HCT116 (cell line): Measurements from ENCODE around the gene SEC14L1. TPM values are rescaled to one million over a fixed set of nuclear protein-coding genes. Genes with fewer than 3 reads are reported as not detected.

Source experiments
- ATAC-seq: fragments of 200-7000 bp; cut with Tn5 transposase; 2 replicates; pipeline ENCODE4 v1.9.1; 2020; ENCODE audit warnings: mild to moderate bottlenecking, moderate library complexity
- BruUV-seq: library from RNA; stranded (reverse); fragments of 400-500 nt; replicated peaks from 2 replicates; lab custom pipeline; 2021; lab: Mats Ljungman, UMichigan
- CTCF ChIA-PET: fragments of 300-600 bp; sonication (Branson Sonifier 250); formaldehyde crosslinking; loops from one replicate; lab custom pipeline; 2021; ENCODE audit warnings: antibody characterized with exemption; lab: Charles Lee
- POLR2A ChIA-PET: fragments of 300-600, 350-600 bp; sonication (Branson Sonifier 250); formaldehyde crosslinking; loops from one replicate; lab custom pipeline; 2021; ENCODE audit warnings: antibody characterized with exemption; lab: Charles Lee
- RAD21 ChIA-PET, 2 experiments: fragments of 300-600 bp; sonication (Branson Sonifier 250); formaldehyde crosslinking; loops; one replicate each; lab custom pipeline; 2023; ENCODE audit warnings: low total read pairs in 2 of 2; ENCODE audit not compliant: uncharacterized antibody in 2 of 2, unreplicated experiment in 2 of 2, low non-redundant PET in 1 of 2; lab: Charles Lee
- DNase-seq: peaks from one replicate; pipeline ENCODE4 v3.0.0-alpha.2; 2010; ENCODE audit warnings: low read depth, low spot score
- H2AFZ ChIP-seq: fragments of 200-600 bp; shearing (Covaris generic), sonication (generic); 2 replicates; pipeline ENCODE4 v1.6.1; 2017; ENCODE audit warnings: low read depth, mixed run types, mixed read lengths, antibody characterized with exemption, low read length; ENCODE audit not compliant: poor library complexity, severe bottlenecking
- H3K27ac ChIP-seq: 2 replicates; pipeline ENCODE4 v1.5.1; 2012; ENCODE audit warnings: low read depth, low read length
- H3K27me3 ChIP-seq: fragments of 200-600 bp; sonication (generic); 2 replicates; pipeline ENCODE4 v1.6.1; 2016; ENCODE audit warnings: mixed run types, low read length, mixed read lengths; ENCODE audit not compliant: insufficient read depth
- H3K36me3 ChIP-seq, 2 experiments: fragments of 200-500 bp in 1 of 2; fragments of 200-600 bp in 1 of 2; sonication (Bioruptor generic) in 1 of 2; sonication (generic) in 1 of 2; 2 replicates each; pipeline versions ENCODE4 v1.5.1 to v1.6.1; 2014 to 2016; ENCODE audit warnings: low read length in 2 of 2, inconsistent platforms in 1 of 2, mixed read lengths in 1 of 2, mixed run types in 1 of 2; ENCODE audit not compliant: insufficient read depth in 2 of 2, control insufficient read depth in 1 of 2
- H3K4me1 ChIP-seq, 2 experiments: fragments of 200-600 bp in 1 of 2; sonication (generic) in 1 of 2; 2 replicates each; pipeline versions ENCODE4 v1.5.1 to v1.6.1; 2012 to 2017; ENCODE audit warnings: low read length in 2 of 2, inconsistent platforms in 1 of 2, mild to moderate bottlenecking in 1 of 2, mixed read lengths in 1 of 2, mixed run types in 1 of 2, moderate library complexity in 1 of 2; ENCODE audit not compliant: insufficient read depth in 2 of 2, control insufficient read depth in 1 of 2
- H3K4me2 ChIP-seq: fragments of 200-600 bp; sonication (generic); 2 replicates; pipeline ENCODE4 v1.6.1; 2017; ENCODE audit warnings: mixed run types, low read length, mixed read lengths
- H3K4me3 ChIP-seq, 2 experiments: fragments of 200-600 bp in 1 of 2; sonication (generic) in 1 of 2; replicated peaks in 1 of 2; 2 replicates each; pipeline ENCODE4 v1.5.1; 2011 to 2016; ENCODE audit warnings: low read length in 2 of 2, control low read depth in 1 of 2, low read depth in 1 of 2, mild to moderate bottlenecking in 1 of 2, mixed read lengths in 1 of 2, mixed run types in 1 of 2
- H3K79me2 ChIP-seq: fragments of 200-600 bp; sonication (generic); 2 replicates; pipeline ENCODE4 v1.6.1; 2017; ENCODE audit warnings: mild to moderate bottlenecking, mixed run types, low read length, moderate library complexity, mixed read lengths; ENCODE audit not compliant: insufficient read depth
- H3K9ac ChIP-seq: fragments of 200-600 bp; sonication (generic); 2 replicates; pipeline ENCODE4 v1.6.1; 2016; ENCODE audit warnings: low read length, mixed read lengths
- H3K9me2 ChIP-seq: fragments of 200-600 bp; sonication (generic), shearing (Covaris generic); 2 replicates; pipeline ENCODE4 v1.6.1; 2017; ENCODE audit warnings: mixed run types, mild to moderate bottlenecking, moderate library complexity; ENCODE audit not compliant: insufficient read depth
- H3K9me3 ChIP-seq, 2 experiments: fragments of 200-500 bp in 1 of 2; fragments of 200-600 bp in 1 of 2; sonication (Bioruptor generic) in 1 of 2; sonication (generic) in 1 of 2; 2 replicates each; pipeline ENCODE4 v1.6.1; 2014 to 2017; ENCODE audit warnings: low read length in 2 of 2, mixed read lengths in 2 of 2, inconsistent platforms in 1 of 2, low read depth in 1 of 2, mild to moderate bottlenecking in 1 of 2, mixed run types in 1 of 2, moderate library complexity in 1 of 2; ENCODE audit not compliant: control insufficient read depth in 1 of 2, insufficient read depth in 1 of 2
- H4K20me1 ChIP-seq: fragments of 200-600 bp; sonication (generic), shearing (Covaris generic); 2 replicates; pipeline ENCODE4 v1.6.1; 2017; ENCODE audit warnings: mixed run types, mild to moderate bottlenecking, moderate library complexity; ENCODE audit not compliant: insufficient read depth
- CEBPB ChIP-seq: IDR thresholded peaks from 2 replicates; pipeline ENCODE4 v1.6.1; 2012; ENCODE audit warnings: low read depth
- EGR1 ChIP-seq: IDR thresholded peaks from 2 replicates; pipeline ENCODE4 v1.6.1; 2012; ENCODE audit warnings: low read depth
- ELF1 ChIP-seq: IDR thresholded peaks from 2 replicates; pipeline ENCODE4 v1.6.1; 2012; ENCODE audit warnings: low read depth, borderline replicate concordance
- EZH2phosphoT487 ChIP-seq: fragments of 200-600 bp; IDR thresholded peaks from 2 replicates; pipeline ENCODE4 v1.6.1; 2018; ENCODE audit warnings: antibody characterized with exemption, borderline replicate concordance
- FOSL1 ChIP-seq: IDR thresholded peaks from 2 replicates; pipeline ENCODE4 v1.6.1; 2012; ENCODE audit warnings: low read depth
- POLR2A ChIP-seq: IDR thresholded peaks from 2 replicates; pipeline ENCODE4 v1.7.0; 2011; ENCODE audit warnings: borderline replicate concordance; ENCODE audit not compliant: insufficient read depth, insufficient read length; ENCODE audit errors: extremely low read depth
- SP1 ChIP-seq: IDR thresholded peaks from 2 replicates; pipeline ENCODE4 v1.6.1; 2012; ENCODE audit warnings: low read depth
- YY1 ChIP-seq: IDR thresholded peaks from 2 replicates; pipeline ENCODE4 v1.6.1; 2011; ENCODE audit warnings: low read length, low read depth, moderate library complexity, mild to moderate bottlenecking; ENCODE audit not compliant: insufficient replicate concordance; ENCODE audit errors: extremely low read depth
- ZFX ChIP-seq: fragments of 450-650 bp; IDR thresholded peaks from 2 replicates; pipeline ENCODE4 v1.6.1; 2017
- ZNF274 ChIP-seq: fragments of 200-500 bp; sonication (Bioruptor generic); IDR thresholded peaks from 2 replicates; pipeline ENCODE4 v1.6.1; 2014; ENCODE audit warnings: mild to moderate bottlenecking, low read depth, low read length, inconsistent platforms
- intact Hi-C: fragments of 100-400 bp; cut with micrococcal nuclease; formaldehyde crosslinking; loops from 2 replicates; pipeline ENCODE4 v1.10.0; 2022
- total RNA-seq: library from RNA; stranded (reverse); gene quantifications from one replicate; pipeline ENCODE4 v1.2.1, GENCODE V29; 2021; ENCODE audit not compliant: unreplicated experiment
- TF ChIP-seq, protein P1 (sequence below): IDR thresholded peaks from 2 replicates; pipeline ENCODE4 v1.6.1; 2011; ENCODE audit warnings: mild to moderate bottlenecking, low read length, moderate library complexity; ENCODE audit not compliant: insufficient replicate concordance; ENCODE audit errors: extremely low read depth
- TF ChIP-seq, protein P2 (sequence below): IDR thresholded peaks from 2 replicates; pipeline ENCODE4 v1.6.1; 2012
- TF ChIP-seq, protein P3 (sequence below): IDR thresholded peaks from 2 replicates; pipeline ENCODE4 v1.6.1; 2012

SEC14L1 gene
- total RNA-seq, 1 experiment from 2014 or later = 59.7 TPM

DNA sequence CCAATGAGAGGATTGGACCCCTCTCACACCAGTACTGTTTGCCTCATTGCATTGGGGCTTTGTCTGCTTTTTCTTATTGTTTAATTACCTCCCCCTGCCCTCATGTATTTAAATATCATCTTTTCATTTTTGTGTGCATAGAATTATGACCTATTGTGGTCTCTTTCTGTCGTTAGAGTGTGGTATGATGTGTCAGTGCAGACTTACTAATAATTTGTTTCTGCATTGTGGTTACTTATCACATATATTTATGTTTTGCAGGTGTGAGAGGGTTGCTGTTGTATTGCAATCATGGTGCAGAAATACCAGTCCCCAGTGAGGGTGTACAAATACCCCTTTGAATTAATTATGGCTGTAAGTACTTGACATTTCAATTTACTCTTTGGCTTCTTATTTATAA lies 2.5 kb downstream of the SEC14L1 start:
- ChIA-PET POLR2A (no interaction called here), CTCF (no interaction called here), RAD21 (no interaction called here)
- Histone ChIP-seq H3K9ac (no peak overlapping the region), H3K27me3 (no peaks in the 10 kb centered on the region), H3K36me3 (peaks cover 8 to 10% of the 10 kb centered on the region in 2 experiments; a peak in 3 of 4 replicates), H3K27ac (no peak overlapping the region), H3K79me2 (peaks cover 44% of the 10 kb centered on the region), H3K4me1 (peaks cover 17 to 35% of the 10 kb centered on the region in 2 experiments), H3K4me3 (no peak overlapping the region), H3K9me2 (no peaks in the 10 kb centered on the region), H2AFZ (no peak overlapping the region), H3K9me3 (no peaks in the 10 kb centered on the region), H4K20me1 (no peaks in the 10 kb centered on the region), H3K4me2 (no peak overlapping the region)
- intact Hi-C loops = no loop called here
- BruUV-seq = no TSS peak
- TF ChIP-seq SP1 (no peak), EZH2phosphoT487 (no peak), EGR1 (no peak), POLR2A (no peak), CEBPB (no peak), ZNF274 (no peak)
- TF ChIP-seq, protein P1, sequence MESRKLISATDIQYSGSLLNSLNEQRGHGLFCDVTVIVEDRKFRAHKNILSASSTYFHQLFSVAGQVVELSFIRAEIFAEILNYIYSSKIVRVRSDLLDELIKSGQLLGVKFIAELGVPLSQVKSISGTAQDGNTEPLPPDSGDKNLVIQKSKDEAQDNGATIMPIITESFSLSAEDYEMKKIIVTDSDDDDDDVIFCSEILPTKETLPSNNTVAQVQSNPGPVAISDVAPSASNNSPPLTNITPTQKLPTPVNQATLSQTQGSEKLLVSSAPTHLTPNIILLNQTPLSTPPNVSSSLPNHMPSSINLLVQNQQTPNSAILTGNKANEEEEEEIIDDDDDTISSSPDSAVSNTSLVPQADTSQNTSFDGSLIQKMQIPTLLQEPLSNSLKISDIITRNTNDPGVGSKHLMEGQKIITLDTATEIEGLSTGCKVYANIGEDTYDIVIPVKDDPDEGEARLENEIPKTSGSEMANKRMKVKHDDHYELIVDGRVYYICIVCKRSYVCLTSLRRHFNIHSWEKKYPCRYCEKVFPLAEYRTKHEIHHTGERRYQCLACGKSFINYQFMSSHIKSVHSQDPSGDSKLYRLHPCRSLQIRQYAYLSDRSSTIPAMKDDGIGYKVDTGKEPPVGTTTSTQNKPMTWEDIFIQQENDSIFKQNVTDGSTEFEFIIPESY = no peak
- DNase-seq = no peak
- ATAC-seq = no peak

DNA sequence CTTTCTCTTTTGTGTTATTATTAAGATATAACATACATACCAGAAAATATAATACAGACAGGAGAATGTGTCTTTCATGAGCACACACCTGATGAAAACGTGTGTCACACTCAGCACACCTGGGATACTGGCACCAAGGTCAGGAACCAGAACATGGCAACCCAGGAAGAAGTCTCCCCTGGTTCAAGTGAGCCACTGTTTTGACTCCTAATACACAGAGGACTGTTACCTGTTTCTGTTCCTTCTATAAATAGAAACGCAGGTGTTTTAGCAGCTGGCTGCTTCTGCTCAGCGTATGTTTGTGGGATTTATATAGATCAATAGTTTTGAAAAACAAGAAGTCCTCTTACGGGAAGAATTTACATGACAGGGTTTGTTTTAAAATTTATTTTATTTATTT lies 3.5 kb downstream of the SEC14L1 start:
- Histone ChIP-seq H3K4me1 (peaks cover 17 to 35% of the 10 kb centered on the region in 2 experiments), H3K36me3 (peaks cover 8 to 18% of the 10 kb centered on the region in 2 experiments; a peak in 3 of 4 replicates), H4K20me1 (no peaks in the 10 kb centered on the region), H3K27me3 (no peaks in the 10 kb centered on the region), H3K9ac (no peak overlapping the region), H2AFZ (no peak overlapping the region), H3K79me2 (peaks cover 44% of the 10 kb centered on the region), H3K4me2 (no peak overlapping the region), H3K9me2 (no peaks in the 10 kb centered on the region), H3K27ac (no peak overlapping the region), H3K4me3 (no peak overlapping the region), H3K9me3 (no peaks in the 10 kb centered on the region)
- no TSS peak for BruUV-seq
- RAD21 ChIA-PET = no interaction called here
- intact Hi-C loops = no loop called here
- POLR2A ChIA-PET = no interaction called here
- TF ChIP-seq FOSL1 (no peak), YY1 (no peak), EGR1 (no peak), SP1 (no peak), ZFX (no peak), CEBPB (no peak), ZNF274 (no peak), ELF1 (no peak)
- TF ChIP-seq, protein P2, sequence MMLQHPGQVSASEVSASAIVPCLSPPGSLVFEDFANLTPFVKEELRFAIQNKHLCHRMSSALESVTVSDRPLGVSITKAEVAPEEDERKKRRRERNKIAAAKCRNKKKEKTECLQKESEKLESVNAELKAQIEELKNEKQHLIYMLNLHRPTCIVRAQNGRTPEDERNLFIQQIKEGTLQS = no peak
- TF ChIP-seq, protein P1 = no peak
- TF ChIP-seq, protein P3, sequence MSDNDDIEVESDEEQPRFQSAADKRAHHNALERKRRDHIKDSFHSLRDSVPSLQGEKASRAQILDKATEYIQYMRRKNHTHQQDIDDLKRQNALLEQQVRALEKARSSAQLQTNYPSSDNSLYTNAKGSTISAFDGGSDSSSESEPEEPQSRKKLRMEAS = no peak
- no peak for ATAC-seq
- DNase-seq = no peak
- CTCF ChIA-PET = no interaction called here
